Fibroblast of upper back skin (primary cell): ENCODE results near the gene KANK4.

ENCODE experiments used
- DNase-seq: peaks from one replicate; pipeline ENCODE4 v3.0.0-alpha.2; 2013

Gene KANK4

DNA sequence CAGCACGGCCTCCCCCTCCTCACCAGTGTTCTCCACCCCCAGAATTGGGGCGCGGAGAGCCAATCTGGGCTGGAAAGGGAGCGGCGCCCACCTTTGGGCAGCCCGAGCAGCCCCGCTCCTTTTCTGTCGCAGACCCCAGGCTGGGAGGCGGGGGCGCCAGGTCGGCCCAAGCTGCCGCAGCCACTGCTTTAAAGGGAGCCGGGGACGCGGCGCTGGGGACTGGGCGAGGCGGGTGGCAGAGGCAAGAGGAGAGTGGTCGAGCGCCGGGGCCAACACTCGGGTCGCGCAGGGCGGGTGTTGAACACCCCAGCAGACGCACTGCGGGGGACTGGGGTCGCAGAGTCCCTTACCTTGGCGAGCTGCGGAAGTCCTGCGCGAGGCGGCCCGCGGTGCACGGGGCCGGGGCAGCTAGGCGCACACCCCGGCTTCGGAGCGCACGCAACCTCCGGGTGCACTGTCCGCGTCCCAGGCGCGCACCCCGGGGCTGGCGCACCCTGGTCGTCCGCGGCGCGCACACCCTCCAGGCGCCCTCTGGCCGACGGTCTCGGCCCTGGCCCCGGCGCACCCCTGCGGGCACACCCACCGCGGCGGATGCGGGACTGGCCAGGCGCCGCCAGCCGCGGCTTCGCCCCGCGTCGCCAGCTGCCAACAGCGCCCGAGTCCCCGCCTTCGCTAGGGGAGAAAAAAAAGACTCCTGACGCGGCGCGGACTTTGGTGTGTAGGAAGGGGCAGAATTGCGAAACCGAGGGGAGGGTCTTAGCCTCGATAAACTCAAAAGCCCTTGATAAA lies at the start of gene KANK4:
KANK4 (minus strand) TSS at position 679 of the 789 bp plus-strand sequence. CDS start 37,870 bp downstream, outside the sequence.
- DNase-seq, result no peak

DNA sequence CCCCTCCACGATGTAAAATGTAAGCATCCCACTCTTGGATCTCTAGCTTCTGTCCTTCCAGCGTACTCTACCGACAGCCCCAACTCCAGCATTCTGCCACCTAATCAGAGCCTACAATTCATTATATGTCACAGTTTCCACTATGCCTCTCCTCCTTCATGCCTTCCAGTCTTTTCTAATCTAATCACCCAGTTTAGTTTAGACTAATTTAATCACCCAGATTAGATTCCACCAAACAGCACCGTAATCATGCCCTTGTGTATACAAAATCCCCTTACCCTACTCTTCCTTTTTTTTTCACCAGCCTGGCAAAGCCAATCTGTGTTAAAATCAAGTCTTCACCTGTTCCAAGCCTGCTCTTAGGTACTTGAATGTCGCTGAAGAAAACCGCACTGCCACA lies 49.8 kb upstream of the KANK4 start:
- no peak for DNase-seq

DNA sequence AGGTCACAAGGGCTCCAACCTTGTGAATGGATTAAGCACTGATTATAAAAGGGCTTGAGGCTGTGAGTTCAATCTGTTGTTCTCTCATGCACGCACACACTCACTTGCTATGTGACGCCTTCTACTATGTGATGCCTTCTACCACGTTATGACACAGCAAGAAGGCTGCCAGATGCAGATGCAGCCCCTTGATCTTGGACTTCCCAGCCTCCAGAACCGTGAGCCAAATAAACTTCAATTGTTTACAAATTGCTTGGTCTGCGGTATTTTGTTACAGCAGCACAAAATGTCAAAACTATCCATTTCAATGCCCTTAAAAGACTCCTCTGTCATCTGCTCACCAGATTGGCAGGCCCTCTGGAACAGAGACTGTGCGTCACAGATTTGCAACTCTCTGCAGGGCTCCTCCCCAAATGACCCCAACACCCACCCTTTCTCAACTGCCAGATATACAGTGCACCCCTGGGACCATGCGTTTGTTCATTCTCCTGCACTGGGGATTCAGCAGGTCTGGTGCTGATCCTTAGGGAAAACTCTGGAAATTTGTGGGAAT lies 47.8 kb upstream of the KANK4 start:
- no peak for DNase-seq

DNA sequence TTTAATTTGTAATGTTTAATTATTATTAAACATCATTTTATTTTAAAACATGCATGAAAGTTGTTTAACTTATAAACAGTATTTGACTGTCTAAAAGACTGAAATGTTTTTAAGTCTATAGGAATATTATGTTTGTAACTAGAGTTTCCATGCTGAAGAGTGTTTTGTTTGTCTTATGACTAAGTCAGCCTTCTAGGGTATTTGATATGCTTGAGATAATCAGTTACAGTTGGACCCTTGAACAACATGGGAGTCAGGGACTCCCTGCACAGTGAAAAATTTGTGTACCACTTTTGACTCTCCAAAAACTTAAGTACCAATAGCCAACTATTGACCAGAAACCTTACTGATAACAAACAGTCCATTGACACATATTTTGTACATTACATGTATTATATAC lies 45.5 kb upstream of the KANK4 start:
- no peak for DNase-seq

DNA sequence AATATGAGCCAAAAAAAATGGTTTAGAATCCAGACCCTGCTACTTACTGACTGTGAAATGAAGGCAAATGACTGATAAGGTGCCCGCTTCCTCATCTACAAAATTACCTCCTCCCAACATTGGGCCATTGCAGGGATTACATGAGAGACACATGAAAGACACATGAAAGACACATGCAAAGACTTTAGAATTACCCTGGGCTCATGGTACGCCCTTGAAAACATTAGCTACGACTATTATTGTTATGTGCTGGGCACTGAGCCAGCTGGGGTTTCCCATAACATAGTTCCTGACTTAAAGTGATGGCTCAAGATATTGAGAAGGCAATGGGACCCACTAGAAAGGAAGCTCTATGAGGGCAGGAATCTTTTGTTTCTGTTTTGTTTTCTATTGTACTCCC lies 43.7 kb upstream of the KANK4 start:
- no peak for DNase-seq

DNA sequence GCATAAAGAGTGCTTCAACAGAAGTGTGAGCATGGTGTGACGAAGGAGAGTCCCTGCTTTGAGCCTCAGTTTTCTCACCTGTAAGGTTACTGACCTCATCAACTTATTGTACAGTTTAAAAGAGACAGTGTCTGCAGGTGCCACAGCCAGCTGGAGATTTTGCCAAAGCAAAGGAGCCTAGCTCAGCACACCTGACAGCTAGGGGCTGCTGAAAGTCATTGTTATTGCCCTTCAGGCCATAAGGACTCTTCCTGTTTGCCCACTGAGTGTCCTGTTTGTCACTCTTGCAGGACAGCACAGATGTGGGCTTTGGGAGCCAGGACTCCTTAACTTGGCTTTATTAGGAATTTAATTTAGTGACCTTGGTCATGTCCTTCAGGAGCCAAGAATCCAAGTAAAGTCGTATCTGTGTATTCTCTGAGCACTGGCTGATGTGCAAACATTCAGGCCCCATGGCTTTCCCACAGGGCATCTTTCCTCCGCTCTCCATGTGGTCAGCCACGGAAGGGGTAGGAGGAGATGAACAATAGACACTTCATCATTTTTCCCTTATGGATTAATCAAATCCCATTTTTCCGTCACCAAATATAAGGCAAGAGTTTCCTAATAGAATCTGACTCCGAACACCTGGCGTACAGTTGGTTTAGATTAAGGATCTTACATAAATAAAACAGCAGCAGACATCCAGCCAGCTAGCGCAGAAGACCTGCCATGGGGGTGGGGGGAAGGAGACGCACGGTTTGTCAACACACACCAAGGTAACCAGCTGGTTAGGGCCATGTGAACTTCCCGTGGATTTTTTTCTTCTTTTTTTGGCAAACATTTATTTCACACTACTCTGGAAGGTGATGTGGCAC lies 43.1 kb upstream of the KANK4 start:
- DNase-seq, result no peak

DNA sequence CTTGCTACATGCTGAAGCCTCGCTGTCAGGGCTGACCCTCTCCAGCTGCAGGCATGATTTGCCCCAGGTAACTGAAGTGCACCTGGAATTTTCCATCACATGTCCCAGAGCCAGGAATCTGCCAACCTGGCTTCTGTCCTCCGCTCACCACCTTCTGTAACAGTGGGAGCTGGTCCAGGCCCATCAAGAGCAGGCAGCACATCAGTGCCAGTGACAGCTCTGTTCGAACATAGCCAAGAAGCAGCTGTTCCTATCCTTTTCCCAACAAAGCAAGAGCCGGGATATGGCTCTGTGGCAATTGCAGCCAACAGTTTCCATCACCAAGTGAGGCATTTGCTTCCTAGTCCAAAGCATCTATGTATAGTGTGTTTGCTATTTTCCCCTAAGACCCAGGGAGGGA lies 42.2 kb upstream of the KANK4 start:
- DNase-seq, result no peak

DNA sequence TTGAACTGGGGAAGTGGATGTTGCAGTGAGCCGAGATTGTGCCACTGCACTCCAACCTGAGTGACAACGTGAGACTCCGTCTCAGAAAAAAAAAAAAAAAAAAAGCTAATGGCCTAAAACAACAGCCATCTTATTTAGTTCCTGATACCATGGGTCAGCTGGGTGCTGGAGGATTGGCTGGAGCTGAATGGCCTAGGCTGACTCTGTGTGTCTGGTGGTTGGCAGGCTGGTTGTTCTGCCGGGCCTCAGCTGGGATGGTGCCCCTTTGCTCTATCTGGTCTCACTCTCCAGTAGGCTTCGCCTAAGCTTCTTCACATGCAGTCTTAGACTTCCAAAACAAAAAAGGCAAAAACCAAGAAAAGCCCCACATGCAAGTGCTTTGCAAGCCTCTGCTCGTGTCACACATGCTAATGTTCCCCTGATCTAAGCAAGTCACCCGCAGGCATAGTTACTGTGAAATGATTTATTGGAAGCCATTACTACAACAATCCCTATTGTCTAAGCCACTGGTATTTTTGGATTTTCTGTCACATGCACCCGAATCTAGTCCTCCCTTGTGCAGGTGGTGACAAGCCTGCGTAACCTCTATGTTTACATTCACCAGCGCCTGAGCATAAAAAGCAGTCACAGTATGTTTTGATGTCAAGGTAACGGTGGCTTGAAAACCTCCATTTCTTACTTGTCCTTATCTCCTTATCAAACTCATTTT lies 39.6 kb upstream of the KANK4 start:
- no peak for DNase-seq

DNA sequence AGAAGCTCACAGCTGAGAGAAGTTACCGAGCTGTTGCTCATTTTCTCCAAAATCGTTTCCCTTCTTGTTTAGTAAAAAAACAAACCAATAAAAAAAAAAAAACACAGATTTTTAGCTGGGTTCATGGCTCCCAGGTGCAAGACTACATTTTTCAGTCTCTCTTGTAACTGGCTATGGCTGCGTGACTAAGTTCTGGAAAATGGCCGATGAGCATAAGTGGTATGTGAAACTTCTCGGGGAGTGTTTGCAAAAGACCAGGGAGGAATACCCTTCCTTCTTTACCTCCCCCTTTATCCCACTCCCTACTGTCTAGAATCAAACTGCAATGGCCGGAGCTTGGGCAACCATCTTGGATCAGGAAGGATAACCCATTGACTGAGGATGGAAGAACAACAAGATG lies 38.7 kb upstream of the KANK4 start:
- no peak for DNase-seq

DNA sequence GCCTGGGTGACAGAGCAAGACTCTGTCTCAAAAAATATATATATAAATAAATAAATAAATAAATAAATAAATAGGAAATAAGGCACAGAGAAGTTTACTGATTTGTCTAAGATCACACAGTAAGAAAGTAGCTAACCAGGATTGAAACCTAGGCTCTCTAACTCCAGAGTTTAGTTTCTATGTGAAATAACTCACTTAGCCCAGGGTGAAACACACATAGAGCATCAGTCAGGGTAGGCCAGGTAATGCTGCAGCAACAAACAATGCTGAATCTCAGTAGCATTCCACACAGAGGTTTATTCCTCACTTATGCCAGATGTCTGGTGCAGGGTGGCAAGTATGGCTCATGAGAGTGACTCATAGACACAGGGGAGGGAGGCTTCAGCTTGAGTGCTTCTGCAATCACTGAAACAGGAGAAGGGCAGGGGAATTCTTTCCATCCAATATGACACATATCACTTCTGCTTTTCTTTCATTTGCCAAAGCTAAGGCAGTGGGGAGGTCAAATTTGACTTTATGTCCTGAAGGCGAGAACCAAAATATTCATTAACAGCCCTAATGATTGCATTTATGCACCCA lies 37.1 kb upstream of the KANK4 start:
- DNase-seq, result peak; percentile 84

DNA sequence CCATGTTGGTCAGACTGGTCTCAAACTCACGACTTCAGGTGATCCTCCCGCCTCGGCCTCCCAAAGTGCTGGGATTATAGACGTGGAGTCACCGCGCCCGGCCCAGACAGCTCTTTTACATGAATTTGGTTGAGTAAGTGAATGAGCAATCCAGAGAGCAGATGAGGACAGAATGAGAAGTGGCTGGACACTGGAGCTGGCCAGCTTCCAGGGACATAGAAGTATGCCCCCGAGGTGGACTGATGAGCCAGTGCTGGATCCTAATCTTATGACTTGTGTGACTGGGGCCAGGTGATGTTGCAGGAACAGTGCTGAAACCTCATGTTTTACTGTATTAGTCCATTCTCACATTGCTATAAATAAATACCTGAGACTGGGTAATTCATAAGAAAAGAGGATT lies 35.9 kb upstream of the KANK4 start:
- peak; percentile 9 for DNase-seq

DNA sequence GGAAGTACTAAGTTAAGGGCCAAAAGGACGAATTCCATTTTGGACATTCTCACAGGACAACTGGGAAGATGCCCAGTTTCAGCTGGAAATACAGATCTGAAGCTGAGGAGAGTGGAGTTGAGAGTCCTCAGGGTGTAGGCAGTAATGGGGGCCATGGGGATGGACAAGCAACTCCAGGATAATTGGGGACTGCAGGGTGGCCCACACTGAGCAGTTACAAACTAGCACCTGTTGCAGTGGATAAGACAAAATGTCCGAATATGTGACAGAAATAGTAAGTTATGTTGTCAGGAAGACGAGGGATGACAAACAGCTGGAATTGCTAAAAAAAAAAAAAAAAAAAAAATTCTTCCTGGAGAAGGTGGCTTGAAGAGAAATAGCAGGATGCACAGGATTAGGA lies 34.6 kb upstream of the KANK4 start:
- DNase-seq, result no peak

DNA sequence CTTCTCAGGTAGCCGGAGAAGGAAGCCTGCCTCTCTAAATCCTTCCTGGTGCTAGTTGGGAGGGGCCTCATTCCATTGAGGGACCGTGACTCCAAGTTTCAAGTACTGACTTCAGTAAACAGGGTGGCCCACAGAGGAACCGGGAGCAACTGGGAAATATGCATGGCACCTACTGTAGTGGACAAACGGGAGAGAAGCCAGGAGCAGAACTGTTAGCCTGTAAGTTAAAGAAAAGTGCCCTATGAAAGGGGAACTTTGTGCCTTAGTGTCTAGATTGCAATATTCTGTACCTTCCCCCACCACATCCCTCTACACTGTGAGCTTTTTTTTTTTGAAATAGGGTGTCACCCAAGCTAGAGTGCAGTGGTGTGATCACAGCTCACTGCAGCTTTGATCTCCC lies 33.2 kb upstream of the KANK4 start:
- DNase-seq, result no peak

DNA sequence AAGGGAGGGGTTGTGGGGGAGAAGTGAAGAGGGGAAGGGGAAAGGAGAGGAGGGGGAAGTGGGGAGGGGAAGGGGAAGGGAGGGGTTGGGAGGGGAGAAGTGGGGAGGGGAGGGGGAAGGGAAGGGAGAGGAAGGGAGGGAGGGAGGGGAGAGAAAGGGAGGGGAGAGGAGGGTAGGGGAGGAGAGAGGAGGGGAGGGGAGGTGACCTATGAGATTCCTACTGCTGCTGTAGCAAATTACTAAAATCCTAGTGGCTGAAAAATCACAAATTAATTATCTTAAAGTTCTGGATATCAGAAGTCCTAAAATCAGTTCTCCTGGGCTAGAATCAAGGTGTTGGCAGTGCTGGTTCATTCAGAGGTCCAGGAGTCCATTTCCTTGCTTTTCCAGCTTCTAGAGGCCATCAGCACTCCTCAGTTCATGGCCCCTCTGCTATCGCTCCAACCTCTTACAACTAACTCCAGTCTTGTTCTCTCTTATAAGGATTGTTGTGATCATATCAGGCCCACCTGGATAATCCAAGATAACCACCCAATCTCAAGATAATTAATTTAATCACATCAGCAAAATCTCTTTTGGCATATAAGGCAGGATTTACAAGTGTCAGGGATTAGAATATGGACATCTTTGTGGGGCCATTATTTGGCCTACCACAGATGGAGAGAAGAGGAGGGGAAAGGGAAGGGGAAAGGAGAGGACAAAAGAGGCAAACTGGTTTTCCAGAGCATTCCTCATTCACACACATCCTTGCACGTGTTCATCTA lies 30.4 kb upstream of the KANK4 start:
- DNase-seq, result no peak

DNA sequence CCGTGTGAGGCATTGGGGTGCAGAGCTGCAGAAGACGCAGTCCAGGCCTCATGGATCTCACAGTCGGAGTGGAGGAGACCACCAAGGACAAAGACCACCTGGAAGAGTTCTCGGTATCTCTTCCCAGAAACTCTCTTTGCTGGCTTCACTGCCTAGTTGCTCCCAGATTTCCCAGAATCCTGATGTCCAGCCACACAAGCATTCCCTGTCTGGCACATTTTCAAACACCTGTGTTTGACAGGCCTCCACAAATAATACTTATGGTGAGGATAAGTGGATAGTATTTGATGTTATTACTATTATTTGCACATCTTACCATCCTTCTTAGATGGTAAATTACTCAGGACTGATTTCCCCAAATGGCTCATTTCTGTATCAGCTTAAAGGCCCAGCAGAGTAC lies 27.7 kb upstream of the KANK4 start:
- DNase-seq, result no peak

DNA sequence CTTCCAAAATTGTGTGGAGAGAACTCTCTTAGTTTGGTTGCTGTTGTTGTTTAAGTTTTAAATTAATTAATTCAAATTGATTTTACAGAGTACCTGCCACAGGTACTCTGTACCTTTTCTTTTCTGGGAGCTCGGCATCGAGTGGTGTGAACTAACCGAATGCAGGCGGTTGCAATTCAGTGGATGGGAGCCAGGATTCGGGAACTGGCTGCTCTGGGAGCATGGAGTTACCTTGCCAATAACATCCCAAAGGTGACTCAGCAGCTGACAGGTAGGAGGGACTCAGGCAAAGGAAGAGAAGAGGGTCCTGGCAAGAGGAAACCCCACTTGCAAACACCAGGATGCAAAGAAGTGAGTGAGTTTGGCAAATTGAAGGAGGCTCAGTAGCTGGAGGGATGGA lies 24.7 kb upstream of the KANK4 start:
- no peak for DNase-seq

DNA sequence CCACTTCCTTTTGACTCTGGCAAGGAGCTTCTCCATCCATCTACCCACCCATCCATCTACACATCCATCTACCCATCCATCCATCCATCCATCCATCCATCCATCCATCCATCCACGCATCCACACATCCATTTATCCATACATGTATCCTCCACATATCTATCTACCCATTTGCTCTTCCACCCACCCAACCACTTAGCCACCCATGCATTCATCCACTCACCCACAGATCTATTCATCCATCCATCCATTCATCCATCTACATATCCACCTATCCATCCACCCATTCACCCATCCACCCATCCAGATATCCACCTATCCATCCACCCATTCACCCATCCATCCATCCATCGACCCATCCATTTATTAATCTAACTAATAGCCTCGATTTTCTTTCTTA lies 23.0 kb upstream of the KANK4 start:
- DNase-seq, result no peak

DNA sequence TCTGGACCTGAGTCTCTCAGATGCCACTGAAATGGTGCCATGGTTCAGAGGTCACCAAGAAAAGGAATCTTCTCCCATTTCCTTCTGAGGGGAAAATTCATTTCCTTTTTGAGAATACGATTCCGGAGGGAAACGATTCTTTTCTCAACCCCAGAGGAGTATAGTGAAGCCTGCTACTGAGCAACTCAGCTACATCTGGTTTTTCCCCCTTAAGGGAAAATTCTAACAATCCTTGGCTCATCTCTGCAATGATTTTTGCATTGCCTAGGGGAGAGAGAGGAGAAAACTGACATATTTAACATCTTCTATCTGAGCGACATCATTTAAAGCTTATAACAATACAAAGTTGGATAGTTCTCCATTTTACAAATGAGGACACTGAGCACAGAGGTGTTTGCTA lies 22.4 kb upstream of the KANK4 start:
- no peak for DNase-seq

DNA sequence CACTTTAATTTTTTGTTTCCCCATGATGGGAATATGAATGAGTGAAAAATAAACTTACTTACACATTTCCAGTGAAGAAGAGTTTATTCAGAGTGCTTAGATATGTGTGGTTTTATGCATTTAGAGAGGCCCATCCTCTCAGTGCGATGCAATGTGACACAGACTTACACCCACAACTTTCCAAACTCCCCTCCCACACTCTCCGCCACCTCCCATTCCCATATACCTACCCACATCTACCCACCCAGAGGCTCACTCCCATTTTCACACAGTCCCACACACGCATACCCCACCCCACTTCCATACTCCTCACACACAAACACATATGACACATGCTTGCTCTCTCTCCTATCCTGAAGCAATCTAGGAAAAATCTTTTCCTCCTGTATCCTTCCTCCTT lies 21.9 kb upstream of the KANK4 start:
- DNase-seq, result no peak

DNA sequence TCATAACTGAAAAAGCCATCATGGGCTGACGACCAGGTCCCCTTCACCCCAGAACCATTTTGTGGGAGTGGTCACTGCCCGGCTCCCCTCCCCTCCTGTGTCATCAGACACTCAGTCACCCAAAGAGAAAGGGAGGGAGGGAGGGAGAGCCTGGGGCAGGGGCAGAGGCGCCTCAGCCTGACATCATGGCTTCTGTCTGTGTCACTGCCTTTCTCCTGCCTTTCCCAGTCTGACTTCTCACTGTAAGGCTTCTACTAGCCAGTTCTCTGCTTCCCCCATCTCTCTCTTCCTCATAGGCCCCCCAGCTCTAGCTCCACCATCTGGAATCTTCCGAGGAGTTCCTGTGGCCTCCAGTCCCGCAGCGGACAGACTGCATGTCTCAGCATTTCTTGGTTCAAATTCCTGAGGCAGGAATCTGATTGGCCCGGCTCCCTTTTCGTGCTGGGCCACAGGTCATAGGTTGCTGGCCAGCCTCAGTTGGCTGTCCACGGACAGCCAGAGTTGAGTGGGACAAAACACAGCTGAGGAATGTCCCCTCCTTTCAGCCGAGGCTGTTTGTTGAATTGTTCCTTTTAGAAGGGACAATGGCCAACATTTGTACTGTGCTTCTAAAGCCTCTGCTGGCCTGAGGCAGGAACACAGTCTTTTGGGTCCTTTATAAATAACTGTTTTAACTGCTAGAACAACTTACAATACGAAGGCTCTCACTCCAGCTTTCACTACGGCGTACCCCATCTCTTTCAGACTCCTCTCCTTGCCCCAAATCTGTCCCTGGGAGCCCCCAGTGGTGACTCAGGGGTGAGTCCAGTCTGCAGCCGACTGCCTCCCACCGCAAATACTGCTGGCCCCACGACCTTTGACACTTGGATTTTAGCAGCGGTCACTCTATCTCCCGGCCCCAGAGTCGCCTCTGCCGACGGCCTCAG lies 18.7 kb upstream of the KANK4 start:
- DNase-seq, result peak; percentile 42
